ENCODE results near the gene TMEM125.

DNA sequence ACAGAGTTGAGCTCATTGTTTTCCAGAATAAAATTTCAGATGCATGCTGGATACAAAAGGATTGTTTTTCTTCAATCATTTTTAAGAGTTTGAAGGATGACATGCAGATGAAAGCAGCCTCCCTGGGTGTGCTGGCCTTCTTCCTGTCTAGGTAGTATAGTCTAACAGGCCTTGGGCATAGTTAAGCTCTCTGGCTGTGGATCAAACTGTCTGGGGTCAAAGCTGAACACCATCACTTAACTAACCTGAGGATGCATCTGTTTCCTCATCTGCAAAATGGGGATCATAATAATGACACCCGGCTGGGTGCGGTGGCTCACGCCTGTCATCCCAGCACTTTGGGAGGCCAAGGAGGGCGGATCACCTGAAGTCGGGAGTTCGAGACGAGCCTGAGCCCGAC, 25.0 kb downstream of the TMEM125 start:
- no peak for TF ChIP-seq EP300 (IDR thresholded peaks at IDR 0.05; ENCODE audit: low read depth)
- TF ChIP-seq, protein P1, sequence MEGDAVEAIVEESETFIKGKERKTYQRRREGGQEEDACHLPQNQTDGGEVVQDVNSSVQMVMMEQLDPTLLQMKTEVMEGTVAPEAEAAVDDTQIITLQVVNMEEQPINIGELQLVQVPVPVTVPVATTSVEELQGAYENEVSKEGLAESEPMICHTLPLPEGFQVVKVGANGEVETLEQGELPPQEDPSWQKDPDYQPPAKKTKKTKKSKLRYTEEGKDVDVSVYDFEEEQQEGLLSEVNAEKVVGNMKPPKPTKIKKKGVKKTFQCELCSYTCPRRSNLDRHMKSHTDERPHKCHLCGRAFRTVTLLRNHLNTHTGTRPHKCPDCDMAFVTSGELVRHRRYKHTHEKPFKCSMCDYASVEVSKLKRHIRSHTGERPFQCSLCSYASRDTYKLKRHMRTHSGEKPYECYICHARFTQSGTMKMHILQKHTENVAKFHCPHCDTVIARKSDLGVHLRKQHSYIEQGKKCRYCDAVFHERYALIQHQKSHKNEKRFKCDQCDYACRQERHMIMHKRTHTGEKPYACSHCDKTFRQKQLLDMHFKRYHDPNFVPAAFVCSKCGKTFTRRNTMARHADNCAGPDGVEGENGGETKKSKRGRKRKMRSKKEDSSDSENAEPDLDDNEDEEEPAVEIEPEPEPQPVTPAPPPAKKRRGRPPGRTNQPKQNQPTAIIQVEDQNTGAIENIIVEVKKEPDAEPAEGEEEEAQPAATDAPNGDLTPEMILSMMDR (IDR thresholded peaks at IDR 0.05) = no peak
- no peak for TF ChIP-seq POLR2A (IDR thresholded peaks at IDR 0.05)
- no peak for TF ChIP-seq POLR2AphosphoS5 (IDR thresholded peaks at IDR 0.05)

Data from transverse colon (tissue), 4 donors.